HK-2 (cell line): ENCODE measurements around the gene TPST1.
"Not testable (repeated sequence)": the region's sequence is repeated elsewhere in the genome, so short reads cannot be mapped to it uniquely, and the experiment has no call there.

ENCODE experiments used
- DNase-seq: peaks from one replicate; pipeline ENCODE4 v3.0.0-alpha.2; 2018; ENCODE audit not compliant: unreplicated experiment

Gene TPST1

DNA sequence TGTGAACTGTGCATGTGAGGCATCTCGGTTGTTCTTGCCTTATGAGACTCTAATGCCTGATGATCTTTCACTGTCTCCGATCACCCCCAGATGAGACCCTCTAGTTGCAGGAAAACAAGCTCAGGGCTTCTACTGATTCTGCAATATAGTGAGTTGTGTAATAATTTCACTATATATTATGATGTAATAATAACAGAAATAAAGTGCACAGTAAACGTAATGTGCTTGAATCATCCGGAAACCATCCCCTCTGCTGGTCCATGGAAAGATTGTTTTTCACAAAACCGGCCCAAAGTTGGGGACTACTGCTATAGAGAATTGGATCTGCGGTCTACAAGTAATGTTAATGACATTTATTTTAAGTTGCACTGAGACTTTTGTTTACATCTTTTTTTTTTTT, 126.7 kb downstream of the TPST1 start:
- no peak for DNase-seq

DNA sequence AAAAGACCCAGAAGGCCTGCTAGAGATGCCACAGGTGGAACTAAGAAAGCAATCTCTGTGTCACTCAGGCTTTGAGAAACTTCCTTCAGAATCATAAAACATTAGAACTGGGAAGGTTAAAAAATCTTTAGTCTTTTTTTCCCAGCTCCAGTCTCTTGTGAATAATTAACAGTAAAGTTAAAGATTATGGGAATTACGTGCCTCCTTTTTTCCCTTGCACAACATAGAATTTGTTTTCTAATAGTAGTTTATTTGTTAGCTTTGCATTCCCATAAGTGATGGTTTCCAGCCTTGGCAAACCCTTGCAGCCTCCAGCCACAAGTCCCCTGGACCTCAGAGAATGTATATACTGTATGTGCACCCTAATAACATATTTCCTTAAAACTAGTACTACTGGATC, 128.3 kb downstream of the TPST1 start:
- DNase-seq: no peak

DNA sequence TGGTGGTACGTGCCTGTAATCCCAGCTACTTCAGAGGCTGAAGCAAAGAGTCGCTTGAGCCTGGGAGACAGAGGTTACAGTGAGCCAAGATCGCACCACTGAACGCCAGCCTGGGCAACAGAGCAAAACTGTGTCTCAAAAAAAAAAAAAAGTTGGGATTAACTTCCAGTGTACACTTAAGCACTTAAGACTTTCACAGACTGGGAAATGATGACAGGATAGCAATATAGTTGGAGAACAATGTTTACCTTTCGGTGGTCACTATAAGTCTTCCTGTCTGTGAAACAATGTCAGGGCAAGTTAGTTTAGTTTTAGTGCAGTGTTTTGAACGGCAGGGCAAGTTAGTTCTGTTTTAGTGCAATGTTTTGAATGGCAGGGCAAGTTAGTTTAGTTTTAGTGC, 130.2 kb downstream of the TPST1 start:
- DNase-seq: no peak

DNA sequence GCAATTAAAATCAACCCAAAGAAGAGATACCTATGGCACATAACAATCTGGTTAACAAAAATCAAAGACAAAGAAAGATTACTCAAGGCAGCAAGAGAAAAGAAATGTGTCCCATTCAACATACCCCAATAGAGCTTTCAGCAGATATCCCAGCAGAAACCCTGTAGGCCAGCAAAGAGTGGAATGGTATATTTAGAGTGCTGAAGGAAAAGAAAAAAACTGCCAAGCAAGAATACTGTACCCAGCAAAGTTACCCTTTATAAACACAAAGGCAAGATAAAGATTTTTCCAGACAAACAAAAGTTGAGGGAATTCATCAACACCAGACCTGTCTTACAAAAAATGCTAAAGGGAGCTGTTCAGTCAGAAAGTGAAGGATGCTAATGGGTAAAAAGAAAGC, 131.6 kb downstream of the TPST1 start:
- DNase-seq: no peak

DNA sequence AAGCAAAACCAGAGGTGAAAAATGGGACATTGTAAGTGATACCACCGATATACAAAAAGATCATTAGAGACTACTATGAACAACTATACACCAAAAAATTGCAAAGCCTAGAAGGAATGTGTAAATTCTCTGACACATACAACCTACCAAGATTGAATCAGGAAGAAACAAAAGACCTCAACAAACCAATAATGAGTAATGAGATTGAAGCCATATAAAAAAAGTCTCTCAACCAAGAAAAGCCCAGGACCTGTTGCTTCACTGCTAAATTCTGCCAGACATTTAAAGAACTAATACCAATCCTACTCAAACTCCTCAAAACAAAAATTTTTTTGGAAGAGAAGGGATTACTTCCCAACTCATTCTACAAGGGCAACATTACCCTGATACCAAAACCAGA, 134.0 kb downstream of the TPST1 start:
- DNase-seq: no peak

DNA sequence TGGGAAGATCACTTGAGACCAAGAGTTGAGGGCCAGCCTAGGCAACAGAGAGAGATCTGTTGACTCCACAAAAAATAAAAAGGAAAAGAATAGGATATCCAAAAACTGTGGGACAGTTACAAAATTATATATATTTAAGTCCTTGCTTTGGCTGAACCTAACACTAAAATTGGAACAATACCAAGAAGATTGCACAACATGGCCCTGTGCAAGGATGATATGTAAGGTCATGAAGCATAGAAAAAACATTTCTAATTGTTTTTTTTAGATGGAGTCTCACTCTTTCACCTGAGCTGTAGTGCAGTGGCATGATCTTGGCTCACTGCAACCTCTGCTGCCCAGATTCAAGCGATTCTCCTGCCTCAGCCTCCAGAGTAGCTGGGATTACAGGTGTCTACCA, 139.0 kb downstream of the TPST1 start:
- no peak for DNase-seq

DNA sequence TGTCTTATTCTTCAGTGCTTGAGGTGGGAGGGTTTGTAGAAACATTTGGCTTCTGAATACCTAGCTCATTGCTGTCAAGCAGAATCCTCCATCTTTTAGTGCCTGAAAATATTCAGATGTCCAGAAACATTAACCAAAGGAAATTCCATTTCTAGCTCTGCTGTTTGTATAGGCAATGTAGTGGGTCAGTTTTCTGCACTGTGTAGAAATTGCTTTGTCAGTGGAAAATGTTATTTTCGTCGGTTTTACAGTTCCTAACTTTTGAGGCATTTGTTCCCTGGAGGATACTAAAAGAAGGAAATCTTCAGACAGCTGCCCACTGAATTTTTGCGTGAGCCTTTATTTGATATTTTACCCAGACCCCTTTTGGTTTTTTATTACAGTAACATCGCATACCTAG, 143.4 kb downstream of the TPST1 start:
- DNase-seq: no peak

DNA sequence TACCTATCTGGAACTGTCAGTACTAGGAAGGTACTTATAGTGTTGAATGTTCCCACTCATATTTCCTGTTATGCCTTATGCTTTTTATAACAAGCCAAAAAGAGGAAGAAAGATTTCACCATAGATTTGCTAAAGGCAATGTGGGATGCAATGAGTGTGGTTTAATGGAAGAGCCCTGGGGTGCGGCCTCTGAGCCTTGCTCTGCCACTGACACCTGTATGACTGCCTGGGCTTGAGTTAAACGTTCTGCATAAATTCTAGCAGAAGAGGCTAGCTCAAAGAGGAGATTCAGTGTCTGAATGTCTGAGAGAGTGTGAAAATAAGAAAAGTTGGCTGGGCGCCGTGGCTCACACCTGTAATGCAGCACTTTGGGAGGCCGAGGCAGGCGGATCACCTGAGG, 143.8 kb downstream of the TPST1 start:
- DNase-seq: no peak

DNA sequence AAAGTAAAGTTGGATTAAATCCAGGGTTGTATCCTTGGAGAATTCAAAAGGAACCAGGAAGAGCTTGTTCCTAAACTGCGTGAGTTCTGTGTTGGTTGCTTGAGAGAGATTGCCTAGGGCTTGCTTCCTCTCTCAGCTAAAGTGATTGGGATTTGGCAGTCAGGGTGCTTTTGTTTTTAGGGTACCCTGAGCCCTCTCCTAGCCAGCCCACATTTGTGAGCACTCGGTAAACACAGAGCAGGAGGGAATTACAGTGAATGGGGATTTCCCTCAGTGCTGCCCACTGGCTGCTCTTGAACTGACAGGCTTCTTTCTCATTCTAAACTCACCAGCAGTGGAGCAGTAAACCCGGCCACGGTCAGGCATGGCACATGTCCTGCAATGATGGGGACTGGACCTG, 146.9 kb downstream of the TPST1 start:
- DNase-seq: no peak

DNA sequence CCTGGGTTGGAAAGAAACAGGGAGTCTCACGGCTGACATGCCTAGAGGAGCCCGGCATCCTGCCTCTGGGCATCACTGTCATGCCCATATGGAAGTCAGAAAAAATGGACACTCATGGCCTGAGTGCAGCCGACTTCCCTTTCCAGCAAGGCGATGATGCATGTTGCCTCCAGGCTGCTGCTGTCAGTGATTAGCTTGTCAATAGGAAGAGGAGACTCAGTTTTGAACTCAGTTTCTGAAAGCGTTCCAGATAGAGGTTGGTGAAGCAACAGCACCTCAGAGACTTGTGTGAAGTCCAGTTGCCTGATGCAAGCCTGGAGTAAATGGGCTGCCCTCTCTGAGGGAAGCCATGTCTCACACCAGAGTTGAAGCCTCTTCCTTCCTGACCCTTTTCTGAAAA, 148.4 kb downstream of the TPST1 start:
- DNase-seq: no peak

DNA sequence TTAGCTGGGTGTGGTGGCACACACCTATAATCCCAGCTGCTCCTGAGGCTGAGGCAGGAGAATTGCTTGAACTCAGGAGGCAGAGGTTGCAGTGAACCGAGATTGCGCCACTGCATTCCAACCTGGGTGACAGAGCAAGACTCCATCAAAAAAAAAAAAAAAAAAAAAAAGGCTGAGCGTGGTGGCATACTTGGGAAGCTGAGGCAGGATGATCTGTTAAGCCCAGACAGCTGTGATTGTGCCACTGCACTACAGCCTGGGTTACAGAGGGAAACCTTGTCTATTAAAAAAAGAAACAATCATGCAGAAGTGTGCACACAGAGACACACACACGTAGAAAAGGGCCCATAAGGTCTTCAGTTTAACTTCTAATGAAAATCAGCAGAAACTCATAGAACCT, 150.6 kb downstream of the TPST1 start:
- no peak for DNase-seq

DNA sequence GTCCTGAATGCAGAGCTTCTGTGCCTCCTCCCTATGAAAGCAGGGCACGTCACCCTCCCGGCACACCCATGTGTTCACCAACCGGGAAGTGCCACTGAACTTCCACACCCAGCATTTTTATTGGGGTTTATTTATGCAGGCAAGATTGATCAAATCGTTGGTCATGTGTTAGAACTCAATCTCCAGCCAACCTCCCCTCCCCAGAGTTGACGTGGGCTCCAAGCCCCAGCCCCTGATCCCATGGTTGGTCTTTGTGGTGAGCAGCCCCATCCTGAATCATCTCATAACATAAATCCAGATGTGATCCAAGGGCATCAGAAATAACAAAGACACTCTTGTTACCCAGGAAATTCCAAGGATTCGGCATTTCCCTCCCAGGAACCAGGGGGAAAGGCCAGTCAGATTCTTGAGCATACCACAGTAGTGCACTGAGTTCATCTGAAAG, 151.2 kb downstream of the TPST1 start:
- DNase-seq: no peak

DNA sequence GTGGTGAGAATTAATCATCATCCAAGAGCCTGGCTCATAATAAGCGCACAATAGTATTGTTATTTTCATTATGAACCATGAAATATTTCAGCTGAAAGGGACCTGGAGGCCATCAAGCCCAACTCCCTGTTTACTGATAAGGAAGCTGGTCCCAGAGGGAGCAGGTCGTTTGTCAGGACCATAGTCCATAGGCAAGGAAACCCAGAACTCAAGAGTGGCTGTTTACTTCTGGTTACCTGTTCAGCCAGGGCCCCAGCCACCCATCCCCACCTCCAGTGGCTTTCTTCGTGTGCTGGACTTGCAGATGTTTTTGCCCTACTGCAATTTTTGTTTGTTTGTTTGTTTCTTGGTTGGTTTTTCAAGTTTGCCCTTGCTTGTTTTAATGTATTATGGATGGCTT, 152.0 kb downstream of the TPST1 start:
- no peak for DNase-seq

DNA sequence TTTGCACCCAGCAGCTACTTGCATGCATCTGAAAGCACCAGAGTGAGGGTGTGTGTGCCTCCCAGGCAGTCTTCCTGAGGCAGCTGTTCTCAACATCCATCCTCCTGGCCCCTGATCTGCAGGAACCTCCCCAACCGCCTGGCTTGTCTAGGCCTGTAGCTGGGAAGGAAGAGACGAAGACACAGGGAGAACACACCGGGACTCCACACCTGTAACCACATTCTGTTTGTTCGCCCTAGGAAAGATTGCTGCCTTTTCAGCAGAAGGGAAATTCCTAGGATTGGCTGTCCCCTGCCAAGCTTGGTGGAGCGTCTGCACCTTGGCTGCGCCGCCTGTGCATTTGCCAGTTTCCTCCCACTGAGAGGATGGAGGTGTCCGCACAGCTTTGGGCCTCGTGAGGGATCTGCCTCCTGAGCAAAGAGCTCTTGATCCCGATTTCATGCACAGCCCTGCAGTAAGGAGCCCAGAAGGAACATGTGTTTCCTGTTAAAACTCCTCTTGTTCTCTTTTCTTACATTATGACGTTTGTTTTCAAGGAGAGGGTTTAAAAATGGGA, 154.6 kb downstream of the TPST1 start:
- no peak for DNase-seq

DNA sequence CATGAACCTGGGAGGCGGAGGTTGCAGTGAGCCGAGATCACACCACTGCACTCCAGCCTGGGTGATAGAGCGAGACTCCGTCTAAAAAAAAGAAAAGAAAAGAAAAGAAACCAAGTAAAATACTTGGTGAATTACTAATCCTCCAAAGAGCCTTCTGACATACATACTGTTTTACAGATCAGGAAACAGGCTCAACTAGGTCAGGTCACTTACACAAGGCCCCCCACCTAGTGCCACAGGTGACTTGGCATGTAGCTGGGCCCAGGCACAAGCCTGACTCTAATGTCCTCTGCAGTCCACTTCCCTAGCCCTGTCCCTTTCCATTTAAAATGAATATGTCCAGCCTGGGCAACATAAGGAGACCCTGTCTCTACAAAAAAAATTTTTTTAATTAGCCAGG, 157.0 kb downstream of the TPST1 start:
- DNase-seq: no peak

DNA sequence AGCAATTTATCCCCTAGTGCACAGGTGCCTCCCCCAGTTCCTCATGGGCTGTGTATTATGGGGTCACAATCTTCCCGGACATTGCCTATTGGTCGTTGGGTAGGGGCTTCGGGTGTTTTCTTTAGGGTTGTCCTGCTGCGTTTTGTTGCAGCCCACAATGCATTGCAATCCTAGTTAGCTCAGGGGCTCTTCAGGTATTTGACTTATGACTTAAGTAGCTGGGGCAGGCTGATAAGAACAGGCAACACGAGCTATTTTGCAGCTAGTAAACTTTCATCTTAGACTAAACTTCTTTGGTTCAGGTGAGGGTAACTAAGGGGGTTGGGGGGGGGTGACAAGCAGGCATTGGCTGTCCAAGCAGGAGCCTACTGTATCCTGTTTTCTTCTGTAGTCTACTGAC, 158.5 kb downstream of the TPST1 start:
- DNase-seq: no peak

DNA sequence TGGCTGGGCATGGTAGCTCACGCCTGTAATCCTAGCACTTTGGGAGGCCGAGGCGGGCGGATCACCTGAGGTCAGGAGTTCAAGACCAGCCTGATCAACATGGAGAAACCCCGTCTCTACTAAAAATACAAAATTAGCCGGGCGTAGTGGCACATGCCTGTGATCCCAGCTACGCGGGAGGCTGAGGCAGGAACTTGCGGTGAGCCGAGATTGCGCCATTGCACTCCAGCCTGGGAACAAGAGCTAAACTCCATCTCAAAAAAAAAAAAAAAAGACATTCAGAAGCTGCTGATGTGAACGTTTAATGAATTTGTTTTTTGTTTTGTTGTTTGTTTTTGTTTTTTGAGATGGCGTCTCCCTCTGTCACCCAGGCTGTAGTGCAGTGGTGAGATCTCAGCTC, 159.9 kb downstream of the TPST1 start:
- not testable (repeated sequence) for DNase-seq

DNA sequence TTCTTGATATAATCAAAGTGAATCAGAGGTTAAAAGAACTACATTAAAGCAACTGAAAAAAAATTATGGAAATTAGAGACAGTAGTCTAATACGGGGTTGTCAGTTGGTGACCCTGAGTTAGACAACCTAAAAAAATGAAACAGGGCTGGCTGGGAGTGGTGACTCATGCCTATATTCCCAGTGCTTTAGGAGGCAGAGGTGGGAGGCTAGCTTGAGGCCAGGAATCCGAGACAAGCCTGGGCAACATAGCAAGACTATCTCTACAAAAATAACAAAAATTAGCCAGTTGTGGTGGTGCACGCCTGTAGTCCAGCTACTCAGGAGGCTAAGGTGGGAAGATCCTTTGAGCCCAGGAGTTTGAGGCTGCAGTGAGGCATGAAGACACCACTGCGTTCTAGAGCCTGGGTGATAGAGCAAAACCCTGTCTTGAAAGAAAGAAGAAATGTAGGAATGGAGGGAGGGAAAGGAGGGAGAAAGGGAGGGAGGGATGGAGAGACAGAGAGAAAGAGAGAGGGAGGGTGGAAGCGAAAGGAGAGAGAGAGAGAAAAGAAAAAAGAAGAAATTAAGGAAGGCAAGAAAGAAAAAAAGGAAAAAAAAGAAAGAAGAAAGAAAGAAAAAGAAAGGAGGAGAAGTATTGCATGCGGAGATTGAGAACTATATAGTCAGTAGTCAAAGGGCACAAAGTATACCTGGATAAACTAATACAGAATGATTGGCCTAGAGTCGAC, 166.1 kb downstream of the TPST1 start:
- DNase-seq: no peak

DNA sequence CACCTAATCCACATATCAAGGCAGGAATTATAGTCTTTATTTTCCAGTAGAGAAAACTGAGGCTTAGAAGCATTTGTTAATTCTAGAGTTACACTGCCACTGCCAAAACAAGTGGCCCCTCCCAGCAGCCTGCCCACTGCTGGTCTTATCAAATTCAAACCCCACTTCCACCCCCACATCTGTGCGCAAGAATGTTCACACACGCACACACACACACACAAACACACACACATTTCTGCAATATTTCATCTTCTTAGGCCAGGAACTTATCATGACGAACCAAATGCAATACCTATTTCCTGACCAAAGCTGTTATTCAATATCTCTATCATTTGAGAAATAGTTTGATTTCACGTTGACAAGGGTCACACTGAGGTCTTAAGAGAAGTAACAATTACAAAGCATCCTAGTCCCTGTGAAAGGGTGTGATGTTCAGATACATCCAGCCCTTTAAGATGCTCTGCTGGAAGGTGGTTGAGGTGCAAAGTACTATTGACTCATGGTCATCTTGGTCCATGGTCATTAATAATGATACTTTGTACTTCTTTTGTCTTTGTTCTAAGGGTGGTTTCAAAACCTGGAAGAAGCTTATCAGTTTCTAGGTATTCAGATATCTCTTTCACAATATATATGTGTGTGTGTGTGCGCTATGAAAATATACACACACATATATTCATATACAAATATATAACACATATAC, 169.2 kb downstream of the TPST1 start:
- not testable (repeated sequence) for DNase-seq

DNA sequence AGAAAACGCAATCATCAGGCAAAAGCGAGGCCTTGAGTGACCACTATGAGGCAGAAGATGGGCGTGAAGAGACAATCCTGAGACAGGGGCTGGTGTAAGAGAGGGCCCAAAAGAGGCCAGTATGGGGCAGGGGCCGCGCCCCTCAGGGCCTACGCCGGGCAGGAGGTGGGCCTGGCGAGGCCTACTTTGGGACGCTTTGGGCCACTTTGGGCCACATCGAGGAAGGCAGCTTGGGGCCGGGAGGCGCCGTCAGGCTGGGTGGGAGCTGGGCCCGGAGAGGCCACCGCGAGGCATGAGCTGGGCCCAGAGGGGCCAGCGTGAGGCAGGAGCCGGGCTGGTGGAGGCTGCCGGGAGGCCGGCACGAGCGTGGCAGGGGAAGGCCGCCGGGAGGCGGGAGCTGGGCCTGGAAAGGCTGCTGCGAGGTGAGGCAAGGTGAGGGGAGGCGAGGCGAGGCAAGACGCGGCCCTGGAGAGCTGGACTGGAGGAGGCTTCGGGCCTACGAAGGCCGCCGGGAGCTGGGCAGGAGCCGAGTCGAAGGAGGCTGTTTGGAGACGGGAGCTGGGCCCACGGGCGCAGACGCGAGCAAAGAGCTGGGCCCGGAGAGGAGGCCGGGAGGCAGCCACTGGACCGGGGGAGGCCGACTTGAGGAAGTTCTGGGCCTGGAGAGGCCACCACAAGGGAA, 171.3 kb downstream of the TPST1 start:
- DNase-seq: no peak

DNA sequence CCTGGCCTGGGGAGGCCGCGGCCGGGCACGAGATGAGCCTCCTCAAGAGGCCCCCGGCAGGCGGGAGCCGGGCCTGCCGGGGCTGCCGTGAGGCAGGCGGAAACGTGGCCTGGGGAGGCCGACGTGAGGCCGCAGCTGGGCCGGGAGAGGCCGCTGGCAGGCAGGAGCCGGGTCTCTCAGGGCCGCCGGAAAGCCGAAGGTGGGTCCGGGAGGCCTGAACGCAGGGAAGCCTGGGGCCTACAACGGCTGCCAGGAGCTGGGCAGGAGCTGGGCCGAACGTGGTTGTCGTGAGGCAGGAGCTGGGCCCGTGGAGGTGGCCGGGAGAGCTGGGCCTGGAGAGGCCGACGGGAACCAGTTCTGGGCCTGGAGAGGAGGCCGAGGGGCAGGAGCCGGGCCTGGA, 171.9 kb downstream of the TPST1 start:
- DNase-seq: no peak

DNA sequence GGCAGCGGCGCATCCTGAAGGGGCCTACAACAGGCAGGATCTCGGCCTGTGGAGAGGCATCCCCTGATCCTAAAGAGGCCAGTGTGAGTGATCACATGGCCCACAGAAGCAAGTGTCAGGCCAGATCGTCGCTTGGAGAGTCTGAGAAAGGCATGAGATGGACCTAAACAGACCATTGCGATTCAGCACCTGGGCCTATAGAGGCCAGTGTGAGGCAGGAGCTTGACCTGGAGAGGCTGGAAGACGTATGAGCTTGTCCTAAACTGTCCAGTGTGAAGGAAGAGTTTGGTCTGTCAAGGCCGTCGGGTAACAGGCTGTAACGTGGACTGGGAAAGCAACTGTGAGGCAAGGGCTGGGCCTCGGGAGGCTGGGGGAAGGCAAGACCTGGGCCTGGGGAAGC, 172.6 kb downstream of the TPST1 start:
- DNase-seq: no peak
